ENCODE results near the gene ADAMTS1. TPM values are rescaled to one million over a fixed set of nuclear protein-coding genes. Genes with fewer than 3 reads are reported as not detected.

Gene ADAMTS1
- total and polyA plus RNA-seq, 9 donors: 93.7 to 532 (median 282) TPM

- H3K36me3 ChIP-seq: no peaks in the 10 kb centered on the region
- WGBS, 3 donors: 76 to 98% (median 93%) methylated on average over 3 of the region's 3 CpGs
- H3K4me1 ChIP-seq (ENCODE audit: insufficient read depth): peaks cover 2% of the 10 kb centered on the region
- DNase-seq: no peak
- no peaks in the 10 kb centered on the region for H3K9me3 ChIP-seq
- intact Hi-C loops (cut with DNase I): no loop called here
- H3K27me3 ChIP-seq: no peaks in the 10 kb centered on the region
- no peak for TF ChIP-seq EP300 (IDR thresholded peaks at IDR 0.05)
- no peak for TF ChIP-seq POLR2A (IDR thresholded peaks at IDR 0.05)
- no peak for TF ChIP-seq CTCF (IDR thresholded peaks at IDR 0.05)
- H3K4me3 ChIP-seq: no peak overlapping the region
- H3K27ac ChIP-seq: no peak overlapping the region
Measured at GRCh38 chr21:26887251-26887650, 42.0 kb upstream of the ADAMTS1 start.

- WGBS, 3 donors: 94 to 100% (median 96%) methylated on average over 2 of the region's 2 CpGs
Measured at GRCh38 chr21:26884436-26884835, 39.2 kb upstream of the ADAMTS1 start.

GRCh38 chr21:26883768-26884167, 38.6 kb upstream of the ADAMTS1 start:
- intact Hi-C loops (cut with DNase I): no loop called here
- no peak for TF ChIP-seq POLR2A (IDR thresholded peaks at IDR 0.05)
- TF ChIP-seq EP300 (IDR thresholded peaks at IDR 0.05): no peak
- no peak for TF ChIP-seq CTCF (IDR thresholded peaks at IDR 0.05)
- H3K27me3 ChIP-seq: no peaks in the 10 kb centered on the region
- H3K4me3 ChIP-seq: no peak overlapping the region
- no peaks in the 10 kb centered on the region for H3K36me3 ChIP-seq
- peaks cover 2% of the 10 kb centered on the region for H3K4me1 ChIP-seq (ENCODE audit: insufficient read depth)
- WGBS, 3 donors: 75 to 77% (median 76%) methylated on average over 2 of the region's 2 CpGs
- no peaks in the 10 kb centered on the region for H3K9me3 ChIP-seq
- DNase-seq: no peak
- H3K27ac ChIP-seq: no peak overlapping the region

More at GRCh38 chr21:26884436-26884835, 39.2 kb upstream of the ADAMTS1 start:
- peaks cover 2% of the 10 kb centered on the region for H3K4me1 ChIP-seq (ENCODE audit: insufficient read depth)
- H3K4me3 ChIP-seq: no peak overlapping the region
- no peaks in the 10 kb centered on the region for H3K9me3 ChIP-seq
- no peak overlapping the region for H3K27ac ChIP-seq
- intact Hi-C loops (cut with DNase I): no loop called here
- DNase-seq: no peak
- TF ChIP-seq POLR2A (IDR thresholded peaks at IDR 0.05) (no peak), CTCF (IDR thresholded peaks at IDR 0.05) (no peak), EP300 (IDR thresholded peaks at IDR 0.05) (no peak)
- H3K36me3 ChIP-seq: no peaks in the 10 kb centered on the region
- H3K27me3 ChIP-seq: no peaks in the 10 kb centered on the region

- H3K27me3 ChIP-seq: no peaks in the 10 kb centered on the region
- no peak for TF ChIP-seq CTCF (IDR thresholded peaks at IDR 0.05)
- TF ChIP-seq POLR2A (IDR thresholded peaks at IDR 0.05): no peak
- TF ChIP-seq EP300 (IDR thresholded peaks at IDR 0.05): no peak
- DNase-seq: no peak
- H3K27ac ChIP-seq: no peak overlapping the region
- no peaks in the 10 kb centered on the region for H3K9me3 ChIP-seq
- H3K36me3 ChIP-seq: no peaks in the 10 kb centered on the region
- WGBS, 3 donors: 49 to 65% (median 57%) methylated on average over 4 of the region's 4 CpGs
- H3K4me1 ChIP-seq (ENCODE audit: insufficient read depth): no peaks in the 10 kb centered on the region
- intact Hi-C loops (cut with DNase I): no loop called here
- H3K4me3 ChIP-seq: no peak overlapping the region
Measured at GRCh38 chr21:26881504-26882228, 36.5 kb upstream of the ADAMTS1 start.
